ENCODE measurements around the gene GARRE1.

DNA sequence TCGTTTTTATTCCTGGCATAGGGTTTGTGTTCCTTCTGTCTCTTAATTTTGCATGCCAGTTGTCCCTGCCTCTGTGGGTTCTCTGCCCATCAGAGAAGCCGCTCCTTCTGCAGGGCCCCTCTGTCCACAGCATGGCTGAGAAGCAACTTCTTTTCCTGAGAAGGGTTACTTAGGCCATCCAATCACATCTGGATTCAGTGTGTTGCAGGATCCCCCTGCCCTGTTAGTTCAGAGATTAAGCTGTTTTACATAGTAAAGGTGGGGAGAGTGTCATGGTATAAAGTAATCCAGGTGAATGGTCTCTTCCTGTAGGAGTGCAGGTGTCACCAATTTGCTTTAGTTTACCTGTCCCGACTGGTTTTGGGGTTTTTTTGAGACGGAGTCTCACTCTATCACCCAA, 22.9 kb upstream of the GARRE1 start:
- TF ChIP-seq, protein P1, sequence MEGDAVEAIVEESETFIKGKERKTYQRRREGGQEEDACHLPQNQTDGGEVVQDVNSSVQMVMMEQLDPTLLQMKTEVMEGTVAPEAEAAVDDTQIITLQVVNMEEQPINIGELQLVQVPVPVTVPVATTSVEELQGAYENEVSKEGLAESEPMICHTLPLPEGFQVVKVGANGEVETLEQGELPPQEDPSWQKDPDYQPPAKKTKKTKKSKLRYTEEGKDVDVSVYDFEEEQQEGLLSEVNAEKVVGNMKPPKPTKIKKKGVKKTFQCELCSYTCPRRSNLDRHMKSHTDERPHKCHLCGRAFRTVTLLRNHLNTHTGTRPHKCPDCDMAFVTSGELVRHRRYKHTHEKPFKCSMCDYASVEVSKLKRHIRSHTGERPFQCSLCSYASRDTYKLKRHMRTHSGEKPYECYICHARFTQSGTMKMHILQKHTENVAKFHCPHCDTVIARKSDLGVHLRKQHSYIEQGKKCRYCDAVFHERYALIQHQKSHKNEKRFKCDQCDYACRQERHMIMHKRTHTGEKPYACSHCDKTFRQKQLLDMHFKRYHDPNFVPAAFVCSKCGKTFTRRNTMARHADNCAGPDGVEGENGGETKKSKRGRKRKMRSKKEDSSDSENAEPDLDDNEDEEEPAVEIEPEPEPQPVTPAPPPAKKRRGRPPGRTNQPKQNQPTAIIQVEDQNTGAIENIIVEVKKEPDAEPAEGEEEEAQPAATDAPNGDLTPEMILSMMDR (conservative IDR thresholded peaks at IDR 0.05) = no peak
- TF ChIP-seq EZH2 (IDR thresholded peaks at IDR 0.05; ENCODE audit: low read depth) = no peak
